Subcutaneous adipose tissue (tissue), 4 donors: ENCODE measurements around the gene LEMD1. TPM values are rescaled to one million over a fixed set of nuclear protein-coding genes. Genes with fewer than 3 reads are reported as not detected.

Source experiments
- CTCF ChIP-seq: fragments of 450-650 bp; IDR thresholded peaks from one replicate; pipeline ENCODE4 v1.5.1; 2016; ENCODE audit warnings: low read depth, mild to moderate bottlenecking, control low read depth, antibody characterized with exemption, moderate library complexity
- small RNA-seq: library from RNA; depleted of rRNA; stranded (forward); fragments of <200 nt; gene quantifications from one replicate; pipeline ENCODE3, GENCODE V24; 2016
- total RNA-seq, 4 donors: library from RNA; depleted of rRNA; stranded (reverse); fragments of >200 nt; gene quantifications; one replicate each; pipeline ENCODE4 v1.1.0, GENCODE V29; 2016

Gene LEMD1
- total RNA-seq, 4 donors from 2014 or later, result not detected

GRCh38 chr1:205340676-205341075, 81.2 kb downstream of the LEMD1 start:
- no peak for TF ChIP-seq CTCF

- no peak for TF ChIP-seq CTCF
These were observed 82.1 kb downstream of the LEMD1 start for GRCh38 chr1:205339717-205340116.

GRCh38 chr1:205339197-205339702, 82.6 kb downstream of the LEMD1 start:
- TF ChIP-seq CTCF, result no peak

GRCh38 chr1:205338011-205338410, 83.8 kb downstream of the LEMD1 start:
- no peak for TF ChIP-seq CTCF

- TF ChIP-seq CTCF, result no peak
These were observed 84.4 kb downstream of the LEMD1 start for GRCh38 chr1:205337481-205337880.

GRCh38 chr1:205335692-205336091, 86.2 kb downstream of the LEMD1 start:
- no peak for TF ChIP-seq CTCF

- no peak for TF ChIP-seq CTCF
These were observed 89.7 kb downstream of the LEMD1 start for GRCh38 chr1:205332015-205332791.

Small RNAs within 50 kb of the gene (small RNA-seq; reads per million reads assigned to genes)
- gene MIR135B (not detected), gene SNRPGP10 (not detected)

Other genes with a start within 250 kb of the LEMD1 start
- gene DSTYK, start 210.4 kb downstream of the LEMD1 start, total RNA-seq, result 10 to 100 TPM in 3 of 4 donors, 1 to 10 TPM in 1; 7.2 to 12.3 (median 11.0) TPM
- gene TMCC2, start 194.1 kb downstream of the LEMD1 start, total RNA-seq, result 1 to 10 TPM in 3 of 4 donors, under 1 TPM in 1; 0.33 to 2.1 (median 1.1) TPM
- 1 to 10 TPM in 3 of 4 donors, under 1 TPM in 1; 0.16 to 1.7 (median 1.3) TPM for gene NUAK2, start 100.3 kb downstream of the LEMD1 start, total RNA-seq
- not detected for gene KLHDC8A, start 65.1 kb downstream of the LEMD1 start, total RNA-seq
- not detected for gene BLACAT1, start 34.0 kb upstream of the LEMD1 start, total RNA-seq
- 1 to 10 TPM; 1.6 to 7.8 (median 2.4) TPM for gene CDK18, start 82.6 kb upstream of the LEMD1 start, total RNA-seq
- gene ELK4, start 210.0 kb upstream of the LEMD1 start, total RNA-seq, result 10 to 100 TPM; 25.8 to 42.2 (median 29.6) TPM